K562 (cell line): ENCODE data around the gene KLK14. TPM values are rescaled to one million over a fixed set of nuclear protein-coding genes. Genes with fewer than 3 reads are reported as not detected.

Source experiments
- ATAC-seq: fragments of 200-7000 bp; cut with Tn5 transposase; 3 replicates; pipeline ENCODE4 v1.9.1; 2020; ENCODE audit warnings: moderate library complexity
- BruUV-seq: library from RNA; stranded (reverse); fragments of 400-500 nt; replicated peaks from 2 replicates; lab custom pipeline; 2021; lab: Mats Ljungman, UMichigan
- CTCF ChIA-PET: fragments of 300-600 bp; formaldehyde crosslinking; extraction: SDS; loops from one replicate; lab custom pipeline; 2021; ENCODE audit warnings: low intra/inter-chr PET ratio; lab: Yijun Ruan, JAX
- POLR2A ChIA-PET: fragments of 300-600, 350-650 bp; sonication (Branson Sonifier 250); formaldehyde crosslinking; extraction: SDS; loops from one replicate; lab custom pipeline; 2021; ENCODE audit warnings: antibody characterized with exemption, inconsistent platforms; lab: Yijun Ruan, JAX
- DNase-seq, 4 experiments: peaks; one replicate each; pipeline versions ENCODE4 v3.0.0 to v3.0.0-alpha.2; 2011 to 2018; ENCODE audit warnings: low spot score in 3 of 4, mixed read lengths in 3 of 4; ENCODE audit errors: extremely low read depth in 1 of 4
- FAIRE-seq: peaks from 2 replicates; lab custom pipeline; 2011; peaks lifted over from hg19 to GRCh38; lab: Jason Lieb, UNC
- H2AFZ ChIP-seq: 2 replicates; pipeline ENCODE4 v1.6.0; 2011; ENCODE audit warnings: low read depth, low read length, control low read depth, inconsistent platforms
- H3K27ac ChIP-seq: fragments of 200-600 bp; 3 replicates; pipeline ENCODE4 v1.8.0; 2011; ENCODE audit warnings: low read depth, mild to moderate bottlenecking, control low read depth, inconsistent platforms, low read length, moderate library complexity, mixed read lengths; ENCODE audit errors: extremely low read depth
- H3K27me3 ChIP-seq, 2 experiments: fragments of 300-600 bp in 1 of 2; 2 replicates in 1 of 2; 3 replicates in 1 of 2; pipeline versions ENCODE4 v1.6.0 to v1.8.0; 2011; ENCODE audit warnings: inconsistent platforms in 2 of 2, low read length in 2 of 2, mild to moderate bottlenecking in 1 of 2, mixed read lengths in 1 of 2, moderate library complexity in 1 of 2; ENCODE audit not compliant: control insufficient read depth in 2 of 2, insufficient read depth in 2 of 2
- H3K36me3 ChIP-seq: fragments of 300-600 bp; 3 replicates; pipeline ENCODE4 v1.8.0; 2011; ENCODE audit warnings: mild to moderate bottlenecking, low read length, inconsistent platforms; ENCODE audit not compliant: control insufficient read depth, insufficient read depth
- H3K4me1 ChIP-seq, 2 experiments: fragments of 200-600 bp in 1 of 2; replicated peaks in 1 of 2; 2 replicates in 1 of 2; 3 replicates in 1 of 2; pipeline versions ENCODE4 v1.5.1 to v1.8.0; 2011; ENCODE audit warnings: inconsistent platforms in 2 of 2, low read length in 2 of 2, mild to moderate bottlenecking in 1 of 2, mixed read lengths in 1 of 2, moderate library complexity in 1 of 2; ENCODE audit not compliant: control insufficient read depth in 2 of 2, insufficient read depth in 2 of 2
- H3K4me2 ChIP-seq: 2 replicates; pipeline ENCODE4 v1.6.1; 2011; ENCODE audit warnings: low read length, control low read depth, inconsistent platforms, mixed read lengths; ENCODE audit not compliant: insufficient read depth
- H3K4me3 ChIP-seq: fragments of 200-600 bp; sonication (generic), shearing (Covaris generic); 2 replicates; pipeline ENCODE4 v1.5.1; 2016; ENCODE audit warnings: control low read depth, inconsistent platforms
- H3K79me2 ChIP-seq: fragments of 200-600 bp; 3 replicates; pipeline ENCODE4 v1.8.0; 2011; ENCODE audit warnings: low read length, inconsistent platforms; ENCODE audit not compliant: control insufficient read depth, insufficient read depth
- H3K9ac ChIP-seq, 2 experiments: 2 replicates each; pipeline versions ENCODE4 v1.6.0 to v1.6.1; 2011; ENCODE audit warnings: low read depth in 2 of 2, low read length in 2 of 2, control low read depth in 1 of 2, inconsistent platforms in 1 of 2, mild to moderate bottlenecking in 1 of 2, mixed read lengths in 1 of 2; ENCODE audit not compliant: insufficient read depth in 1 of 2
- H3K9me1 ChIP-seq: one replicate; pipeline ENCODE4 v1.6.0; 2011; ENCODE audit warnings: inconsistent platforms, mild to moderate bottlenecking, low read length, moderate library complexity; ENCODE audit not compliant: control insufficient read depth, insufficient read depth
- H3K9me3 ChIP-seq: replicated peaks from 2 replicates; pipeline ENCODE4 v1.5.1; 2011; ENCODE audit warnings: low read depth, low read length, inconsistent platforms; ENCODE audit not compliant: control insufficient read depth, insufficient read depth
- H4K20me1 ChIP-seq: replicated peaks from 2 replicates; pipeline ENCODE4 v1.6.1; 2011; ENCODE audit warnings: low read length, inconsistent platforms, mixed read lengths; ENCODE audit not compliant: control insufficient read depth, insufficient read depth
- ASH1L ChIP-seq: fragments of 450-650 bp; IDR thresholded peaks from 2 replicates; pipeline ENCODE4 v1.6.1; 2018; ENCODE audit warnings: borderline replicate concordance, mild to moderate bottlenecking, low read depth; ENCODE audit not compliant: partially characterized antibody
- ATF1 ChIP-seq, 2 experiments: fragments of 450-650 bp in 1 of 2; IDR thresholded peaks; 2 replicates each; pipeline ENCODE4 v1.6.1; 2016; ENCODE audit warnings: missing compliant biosample characterization in 1 of 2, missing genetic modification characterization in 1 of 2
- CAMTA2 ChIP-seq: fragments of 250-450 bp; sonication (Bioruptor Pico); conservative IDR thresholded peaks from 2 replicates; pipeline ENCODE4 v1.5.1; 2022
- FOS ChIP-seq: IDR thresholded peaks from 3 replicates; pipeline ENCODE4 v1.6.1; 2011; ENCODE audit not compliant: insufficient read length; ENCODE audit errors: extremely low read depth
- PHTF2 ChIP-seq: fragments of 250-450 bp; sonication (Bioruptor Pico); IDR thresholded peaks from 2 replicates; pipeline ENCODE4 v1.5.0; 2021; ENCODE audit warnings: mild to moderate bottlenecking
- POLR2AphosphoS2 ChIP-seq: IDR thresholded peaks from 2 replicates; pipeline ENCODE4 v1.6.1; 2012; ENCODE audit warnings: low read length, improper control_type of control experiment
- POLR3G ChIP-seq: IDR thresholded peaks from 2 replicates; pipeline ENCODE4 v1.6.1; 2011; ENCODE audit not compliant: insufficient read length, insufficient replicate concordance; ENCODE audit errors: extremely low read depth
- PPARD ChIP-seq: fragments of 250-450 bp; sonication (Bioruptor Pico); IDR thresholded peaks from 2 replicates; pipeline ENCODE4 v1.8.0; 2022; ENCODE audit warnings: inconsistent platforms, mild to moderate bottlenecking, moderate library complexity
- RAD51 ChIP-seq: fragments of 450-650 bp; IDR thresholded peaks from 2 replicates; pipeline ENCODE4 v1.7.1; 2016; ENCODE audit warnings: low read depth, mild to moderate bottlenecking, borderline replicate concordance
- RBM25 ChIP-seq: fragments of 200-400 bp; formaldehyde crosslinking; IDR thresholded peaks from 2 replicates; pipeline ENCODE4 v1.6.1; 2018; ENCODE audit warnings: low read length, low read depth, moderate library complexity; ENCODE audit not compliant: severe bottlenecking
- WHSC1 ChIP-seq: IDR thresholded peaks from one replicate; pipeline ENCODE4 v1.6.1; 2012; ENCODE audit warnings: low read length, control low read depth, inconsistent platforms
- XRCC4 ChIP-seq: IDR thresholded peaks from one replicate; pipeline ENCODE4 v1.6.1; 2011; ENCODE audit not compliant: insufficient read depth, insufficient read length; ENCODE audit errors: extremely low read depth
- ZNF133 ChIP-seq: fragments of 250-450 bp; sonication (Bioruptor Pico); IDR thresholded peaks from 2 replicates; pipeline ENCODE4 v1.4.0; 2020; ENCODE audit warnings: mild to moderate bottlenecking
- ZNF3 ChIP-seq: fragments of 250-450 bp; sonication (Bioruptor Pico); IDR thresholded peaks from 2 replicates; pipeline ENCODE4 v1.5.0; 2021; ENCODE audit warnings: mild to moderate bottlenecking, moderate library complexity
- ZNF57 ChIP-seq: fragments of 450-650 bp; formaldehyde crosslinking; IDR thresholded peaks from 2 replicates; pipeline ENCODE4 v1.4.0; 2020; ENCODE audit warnings: mild to moderate bottlenecking, moderate library complexity
- ZNF780A ChIP-seq: fragments of 250-450 bp; sonication (Bioruptor Pico); IDR thresholded peaks from 2 replicates; pipeline ENCODE4 v1.5.0; 2021; ENCODE audit warnings: mild to moderate bottlenecking
- WGBS: fragments of 100-300 bp; shearing (Covaris generic); methylation state at CpG from one replicate; pipeline ENCODE4 v1.1.6; 2016; ENCODE audit warnings: low coverage, mixed read lengths; ENCODE audit not compliant: insufficient coverage; ENCODE audit errors: missing lambda C conversion rate; 5-methylcytosine and 5-hydroxymethylcytosine counted together
- in situ Hi-C: fragments of 300-500 bp; cut with MboI; formaldehyde crosslinking; loops from 4 replicates; pipeline ENCODE4 v1.15.0; 2018; ENCODE audit warnings: inconsistent platforms, mixed read lengths
- intact Hi-C: fragments of 100-400 bp; cut with micrococcal nuclease; formaldehyde crosslinking; loops from 2 replicates; pipeline ENCODE4 v1.14.2; 2022
- polyA plus RNA-seq, 8 experiments: library from polyadenylated mRNA; depleted of rRNA in 4 of 8; stranded (reverse) in 5 of 8; unstranded in 3 of 8; fragments of >200 nt; fragmentation: Nextera tagmentation in 2 of 8; fragmentation: Illumina TruSeq in 1 of 8; extraction: Ambion mirVana in 2 of 8; extraction: Trizol in 1 of 8; gene quantifications; 2 replicates each; pipeline versions ENCODE4 v1.2.1 to v1.2.3, GENCODE V29; 2011 to 2014; ENCODE audit warnings: inconsistent platforms in 1 of 8, missing spikeins in 1 of 8
- total RNA-seq, 7 experiments: library from RNA; depleted of rRNA in 6 of 7; stranded (reverse); fragments of >200 nt in 6 of 7; fragmentation: Illumina TruSeq in 2 of 7; extraction: Trizol in 2 of 7; gene quantifications; 2 replicates each; pipeline versions ENCODE4 v1.2.1 to v1.2.3, GENCODE V29; 2011 to 2021; ENCODE audit warnings: low replicate concordance in 1 of 7
- TF ChIP-seq, protein P1 (sequence below), 2 experiments: fragments of 250-450 bp in 1 of 2; fragments of 450-650 bp in 1 of 2; sonication (Bioruptor Pico) in 1 of 2; IDR thresholded peaks; 2 replicates each; pipeline versions ENCODE4 v1.6.1 to v1.8.0; 2016 to 2021; ENCODE audit warnings: mild to moderate bottlenecking in 2 of 2, moderate library complexity in 2 of 2, missing compliant biosample characterization in 1 of 2, missing genetic modification characterization in 1 of 2
- TF ChIP-seq, protein P2 (sequence below): sonication (generic); formaldehyde crosslinking; IDR thresholded peaks from 2 replicates; pipeline ENCODE4 v1.8.1; 2023; ENCODE audit warnings: mild to moderate bottlenecking, missing genetic modification reagents
- TF ChIP-seq, protein P3 (sequence below): sonication (generic); formaldehyde crosslinking; IDR thresholded peaks from 2 replicates; pipeline ENCODE4 v1.8.0; 2022; ENCODE audit warnings: mild to moderate bottlenecking, missing genetic modification reagents

The KLK14 gene
- total and polyA plus RNA-seq, 9 of the 15 experiments (the other 6 are each of a cell fraction or from before 2014, with no cell fraction given): not detected

DNA sequence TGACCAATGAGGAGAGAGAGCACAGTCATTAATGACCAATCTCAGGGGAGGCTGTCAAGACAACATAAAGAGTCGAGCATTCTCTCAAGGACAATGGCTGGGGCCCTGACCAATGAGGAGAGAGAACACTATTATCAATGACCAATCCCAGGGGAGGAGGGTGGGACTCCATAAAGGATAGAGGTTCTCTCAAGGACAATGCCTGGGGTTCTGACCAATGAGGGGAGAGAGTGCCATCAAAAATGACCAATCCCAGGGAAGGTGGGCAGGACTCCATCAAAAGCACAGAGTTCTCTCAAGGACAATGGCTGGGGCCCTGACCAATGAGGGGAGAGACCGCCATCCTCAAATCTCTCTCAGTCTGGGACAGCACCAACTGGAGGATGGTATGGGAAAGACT lies 53.0 kb downstream of the KLK14 start:
- DNase-seq (peak; percentile 18 to 68 (median 64)), ATAC-seq (peak; percentile 80), FAIRE-seq (peak; percentile 19)
- H3K27me3 ChIP-seq: peaks cover 13 to 61% of the 10 kb centered on the region in 2 experiments; a peak in 4 of 5 replicates
- ChIA-PET CTCF (interaction anchor here (0.6 kb wide), 1 partner anchor 360 kb away, joined by 5 read pairs; no protein-coding TSS in a partner anchor), POLR2A (no interaction called here)
- H3K9me3 ChIP-seq: no peaks in the 10 kb centered on the region
- H3K36me3 ChIP-seq: no peaks in the 10 kb centered on the region
- no peak overlapping the region for H3K4me2 ChIP-seq
- H3K9ac ChIP-seq: no peak overlapping the region
- no peaks in the 10 kb centered on the region for H4K20me1 ChIP-seq
- intact Hi-C loops: no loop called here
- peaks cover 0 to 14% of the 10 kb centered on the region in 2 experiments; a peak in 2 of 5 replicates for H3K4me1 ChIP-seq
- H3K79me2 ChIP-seq: no peaks in the 10 kb centered on the region
- no peak overlapping the region for H3K4me3 ChIP-seq
- no peak overlapping the region for H2AFZ ChIP-seq
- H3K27ac ChIP-seq: no peak overlapping the region
- in situ Hi-C loops: no loop called here
- BruUV-seq: no TSS peak
- H3K9me1 ChIP-seq: peaks cover 2% of the 10 kb centered on the region
- 3% methylated on average over 2 of the region's 2 CpGs for WGBS
- no peak for TF ChIP-seq WHSC1
- no peak for TF ChIP-seq ZNF57 (CRISPR knock-in tag)
- TF ChIP-seq RAD51: no peak
- no peak for TF ChIP-seq POLR2AphosphoS2
- no peak for TF ChIP-seq ZNF133
- TF ChIP-seq, protein P1, sequence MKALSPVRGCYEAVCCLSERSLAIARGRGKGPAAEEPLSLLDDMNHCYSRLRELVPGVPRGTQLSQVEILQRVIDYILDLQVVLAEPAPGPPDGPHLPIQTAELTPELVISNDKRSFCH (CRISPR knock-in tag; IDR thresholded peaks at IDR 0.05): no peak
- TF ChIP-seq, protein P1 (tag; IDR thresholded peaks at IDR 0.05): no peak
- TF ChIP-seq PPARD (CRISPR knock-in tag): no peak
- no peak for TF ChIP-seq PHTF2 (CRISPR knock-in tag)
- TF ChIP-seq FOS: peak; percentile 62
- TF ChIP-seq ZNF780A (CRISPR knock-in tag): no peak
- no peak for TF ChIP-seq POLR3G
- TF ChIP-seq ZNF3 (CRISPR knock-in tag): no peak
- no peak for TF ChIP-seq XRCC4
- no peak for TF ChIP-seq ATF1 (CRISPR knock-in tag; IDR thresholded peaks at IDR 0.05)
- no peak for TF ChIP-seq ATF1 (tag; IDR thresholded peaks at IDR 0.05)
- TF ChIP-seq, protein P2, sequence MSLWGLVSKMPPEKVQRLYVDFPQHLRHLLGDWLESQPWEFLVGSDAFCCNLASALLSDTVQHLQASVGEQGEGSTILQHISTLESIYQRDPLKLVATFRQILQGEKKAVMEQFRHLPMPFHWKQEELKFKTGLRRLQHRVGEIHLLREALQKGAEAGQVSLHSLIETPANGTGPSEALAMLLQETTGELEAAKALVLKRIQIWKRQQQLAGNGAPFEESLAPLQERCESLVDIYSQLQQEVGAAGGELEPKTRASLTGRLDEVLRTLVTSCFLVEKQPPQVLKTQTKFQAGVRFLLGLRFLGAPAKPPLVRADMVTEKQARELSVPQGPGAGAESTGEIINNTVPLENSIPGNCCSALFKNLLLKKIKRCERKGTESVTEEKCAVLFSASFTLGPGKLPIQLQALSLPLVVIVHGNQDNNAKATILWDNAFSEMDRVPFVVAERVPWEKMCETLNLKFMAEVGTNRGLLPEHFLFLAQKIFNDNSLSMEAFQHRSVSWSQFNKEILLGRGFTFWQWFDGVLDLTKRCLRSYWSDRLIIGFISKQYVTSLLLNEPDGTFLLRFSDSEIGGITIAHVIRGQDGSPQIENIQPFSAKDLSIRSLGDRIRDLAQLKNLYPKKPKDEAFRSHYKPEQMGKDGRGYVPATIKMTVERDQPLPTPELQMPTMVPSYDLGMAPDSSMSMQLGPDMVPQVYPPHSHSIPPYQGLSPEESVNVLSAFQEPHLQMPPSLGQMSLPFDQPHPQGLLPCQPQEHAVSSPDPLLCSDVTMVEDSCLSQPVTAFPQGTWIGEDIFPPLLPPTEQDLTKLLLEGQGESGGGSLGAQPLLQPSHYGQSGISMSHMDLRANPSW: no peak
- TF ChIP-seq CAMTA2 (CRISPR knock-in tag): no peak
- TF ChIP-seq, protein P3, sequence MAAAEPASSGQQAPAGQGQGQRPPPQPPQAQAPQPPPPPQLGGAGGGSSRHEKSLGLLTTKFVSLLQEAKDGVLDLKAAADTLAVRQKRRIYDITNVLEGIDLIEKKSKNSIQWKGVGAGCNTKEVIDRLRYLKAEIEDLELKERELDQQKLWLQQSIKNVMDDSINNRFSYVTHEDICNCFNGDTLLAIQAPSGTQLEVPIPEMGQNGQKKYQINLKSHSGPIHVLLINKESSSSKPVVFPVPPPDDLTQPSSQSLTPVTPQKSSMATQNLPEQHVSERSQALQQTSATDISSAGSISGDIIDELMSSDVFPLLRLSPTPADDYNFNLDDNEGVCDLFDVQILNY: no peak
- TF ChIP-seq RBM25: peak; percentile 48
- peak; percentile 69 for TF ChIP-seq ASH1L
